HG02678 (cell line): ENCODE data around the gene TMTC2.
"Not testable (repeated sequence)": the region's sequence is repeated elsewhere in the genome, so short reads cannot be mapped to it uniquely, and the experiment has no call there.

Source experiments
- ATAC-seq: cut with Tn5 transposase; IDR thresholded peaks from one replicate; pipeline ENCODE4 v1.9.1; 2021; ENCODE audit warnings: mild to moderate bottlenecking, moderate library complexity; ENCODE audit not compliant: unreplicated experiment

TMTC2 gene

DNA sequence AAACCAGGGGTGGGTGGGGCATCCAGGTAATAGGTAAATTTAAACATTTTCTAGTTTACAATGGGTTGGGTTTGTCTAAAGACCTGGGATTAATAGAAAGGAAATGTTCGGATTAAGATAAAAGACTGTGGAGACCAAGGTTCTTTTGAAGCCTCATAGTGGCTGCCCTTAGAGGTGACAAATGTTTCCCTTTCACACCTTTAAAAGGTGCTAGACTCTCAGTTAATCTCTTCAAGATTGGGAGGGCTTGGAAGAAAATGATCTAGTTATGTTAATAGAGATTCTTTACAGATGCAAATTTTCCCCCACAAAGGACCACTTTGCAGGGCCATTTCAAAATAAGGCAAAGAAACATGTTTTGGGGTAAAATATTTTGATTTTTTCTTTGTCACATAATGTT lies 39.0 kb downstream of the TMTC2 start:
- no peak for ATAC-seq

DNA sequence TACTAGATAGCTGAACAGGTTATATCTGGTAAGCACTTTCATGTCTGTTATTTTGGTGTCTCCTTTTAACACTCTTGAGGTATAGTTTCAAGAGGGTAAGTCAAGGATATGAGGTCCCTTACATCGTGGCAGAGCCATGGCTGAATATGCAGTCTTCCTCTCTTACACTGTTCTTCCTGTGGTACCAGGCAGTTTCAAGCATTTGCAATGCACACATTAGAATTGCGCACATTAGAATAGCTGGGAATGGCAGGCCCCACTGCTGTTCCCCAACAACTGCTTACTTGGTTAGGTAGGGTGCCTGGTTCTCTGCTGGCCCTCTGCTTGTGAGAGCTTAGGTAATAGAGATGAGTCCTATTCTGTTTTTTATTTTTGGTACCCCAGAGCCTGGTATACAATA lies 41.2 kb downstream of the TMTC2 start:
- no peak for ATAC-seq

DNA sequence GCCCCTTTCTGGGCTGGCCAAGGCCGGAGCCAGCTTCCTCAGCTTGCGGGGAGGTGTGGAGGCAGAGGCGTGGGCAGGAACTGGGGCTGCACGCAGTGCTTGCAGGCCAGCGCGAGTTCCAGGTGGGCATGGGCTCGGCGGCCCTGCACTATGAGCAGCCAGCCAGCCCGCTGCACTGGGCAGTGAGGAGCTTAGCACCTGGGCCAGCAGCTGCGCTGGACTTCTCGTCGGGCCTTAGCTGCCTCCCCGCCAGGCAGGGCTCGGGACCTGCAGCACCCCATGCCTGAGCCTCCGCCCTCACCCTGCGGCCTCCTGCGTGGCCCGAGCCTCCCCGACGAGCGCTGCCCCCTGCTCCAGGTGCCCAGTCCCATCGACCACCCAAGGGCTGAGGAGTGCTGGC lies 42.0 kb downstream of the TMTC2 start:
- no peak for ATAC-seq

DNA sequence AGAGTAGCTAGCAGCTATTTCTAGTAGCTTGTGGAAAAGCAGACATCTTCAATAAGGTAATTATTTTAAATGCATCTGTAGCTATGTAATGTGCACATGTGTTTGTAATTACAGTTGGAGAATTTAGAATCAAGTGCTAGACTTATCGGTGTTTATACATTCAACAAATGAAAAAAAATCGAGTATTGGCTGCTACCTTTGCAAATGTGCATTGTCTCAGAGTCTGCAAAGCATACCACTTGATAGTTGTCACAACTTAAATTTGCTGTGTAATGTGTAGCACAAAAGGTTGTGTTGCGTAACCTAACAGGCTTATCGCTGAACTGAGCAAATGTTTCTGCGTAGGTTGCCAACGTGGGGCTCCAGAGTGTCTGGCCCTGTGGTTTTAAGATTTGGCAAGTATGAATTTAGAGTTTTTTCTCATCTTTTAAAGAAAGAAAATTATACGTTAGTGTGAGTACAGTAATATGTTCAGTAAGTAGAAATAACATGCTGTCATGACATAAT lies 44.3 kb downstream of the TMTC2 start:
- no peak for ATAC-seq

DNA sequence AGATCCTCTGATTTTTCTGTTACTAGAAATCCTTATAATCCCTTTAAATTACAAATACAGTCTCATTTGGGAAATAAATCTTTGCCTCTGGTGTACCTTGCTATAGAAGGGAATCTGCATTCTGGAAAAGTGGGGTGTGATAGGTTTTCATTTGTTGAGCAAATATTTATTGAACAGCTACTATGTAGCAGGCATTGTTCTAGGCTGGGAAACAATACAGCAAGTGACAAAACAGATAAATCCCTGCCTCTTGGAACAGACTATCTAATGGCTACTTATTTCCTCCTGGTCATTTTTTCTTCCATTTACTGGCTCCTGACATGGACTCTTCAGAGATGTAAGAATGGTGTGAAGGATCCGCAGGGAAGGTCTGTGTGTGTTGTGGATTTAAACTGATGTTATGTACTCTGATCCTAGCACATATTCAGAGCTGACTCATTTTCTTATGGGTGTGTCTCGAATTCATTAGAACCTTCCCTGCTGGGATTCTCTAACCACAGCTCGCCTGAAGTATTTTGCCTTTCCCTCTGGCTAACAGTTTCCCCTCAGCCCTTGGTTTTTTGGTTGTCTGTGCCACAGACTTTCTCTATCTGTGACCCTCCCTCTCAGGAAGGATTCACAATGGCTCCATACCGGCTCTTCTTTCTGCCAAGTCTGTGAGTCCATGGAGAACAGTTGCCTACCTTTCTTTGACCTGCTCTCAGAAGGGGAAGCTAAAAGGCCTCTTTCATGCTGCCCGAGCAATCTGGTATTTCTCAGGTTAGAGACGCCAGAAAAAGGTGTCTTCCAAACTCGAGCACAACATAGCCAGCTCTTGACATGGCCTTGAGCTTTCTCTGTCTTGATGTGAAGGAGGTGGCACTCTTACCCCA lies 53.7 kb downstream of the TMTC2 start:
- no peak for ATAC-seq

DNA sequence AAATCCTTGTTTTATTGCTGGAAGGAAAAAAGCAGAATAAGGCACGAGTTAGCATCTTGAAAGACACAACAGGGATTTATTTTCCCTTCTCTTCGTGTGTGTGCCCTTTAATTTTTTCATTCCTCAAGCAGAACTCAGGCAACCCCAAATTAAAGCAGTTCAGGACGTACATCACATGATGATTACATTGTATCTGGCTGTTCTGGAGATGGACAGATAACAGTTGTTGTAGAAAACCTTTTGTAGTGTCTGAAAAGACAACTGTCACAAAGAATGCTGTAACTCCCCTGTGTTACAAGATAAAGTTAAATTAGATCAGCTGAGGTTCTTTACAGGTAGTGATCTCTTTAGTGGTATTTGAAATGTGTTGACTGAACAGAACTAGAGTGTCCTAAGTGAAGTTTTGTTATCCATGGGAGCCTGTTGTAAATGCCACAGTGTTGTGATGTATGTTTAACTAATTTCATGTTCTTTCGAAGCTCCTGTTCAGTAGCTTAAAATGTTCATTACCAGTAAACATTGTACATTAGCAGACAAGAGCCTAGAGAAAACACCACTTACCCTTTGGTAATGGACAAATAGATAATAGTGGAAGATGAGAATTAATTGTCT lies 58.5 kb downstream of the TMTC2 start:
- no peak for ATAC-seq

DNA sequence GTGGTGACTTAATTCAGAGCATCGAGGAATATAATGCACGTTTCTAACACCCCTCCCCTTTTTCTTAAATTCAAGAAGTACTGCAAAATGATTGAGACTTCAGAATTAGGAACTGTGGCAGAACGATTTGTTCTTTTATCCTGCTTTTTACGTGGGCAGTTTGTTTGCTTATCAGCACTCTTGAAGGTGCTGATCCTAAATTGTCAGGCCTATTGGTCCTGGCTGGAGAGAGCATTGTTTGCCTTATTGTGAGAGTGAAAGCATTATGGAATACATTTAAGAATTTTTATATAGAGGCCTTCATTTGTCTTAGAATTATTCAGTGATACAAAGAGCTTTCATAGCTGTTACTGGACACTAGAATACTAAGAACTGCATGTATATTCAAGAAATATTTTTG lies 59.1 kb downstream of the TMTC2 start:
- no peak for ATAC-seq

DNA sequence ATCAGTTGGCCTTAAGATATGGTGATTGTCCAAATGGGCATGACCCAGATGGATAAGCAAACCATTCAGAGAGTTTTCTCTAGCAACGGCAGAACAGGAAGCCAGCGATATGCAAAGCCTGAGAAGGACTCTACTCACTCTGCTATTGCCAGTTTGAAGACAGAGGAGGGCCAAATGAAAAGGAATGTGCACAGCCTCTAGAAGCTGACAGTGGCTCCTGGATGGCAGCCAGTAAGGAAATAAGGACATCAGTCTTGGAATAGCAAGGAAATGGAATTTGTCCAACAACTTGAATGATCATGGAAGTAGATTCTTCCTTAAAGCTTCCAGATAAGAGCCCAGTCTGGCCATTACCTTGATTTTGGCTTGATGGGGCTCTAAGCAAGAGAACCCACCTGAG lies 60.0 kb downstream of the TMTC2 start:
- no peak for ATAC-seq

DNA sequence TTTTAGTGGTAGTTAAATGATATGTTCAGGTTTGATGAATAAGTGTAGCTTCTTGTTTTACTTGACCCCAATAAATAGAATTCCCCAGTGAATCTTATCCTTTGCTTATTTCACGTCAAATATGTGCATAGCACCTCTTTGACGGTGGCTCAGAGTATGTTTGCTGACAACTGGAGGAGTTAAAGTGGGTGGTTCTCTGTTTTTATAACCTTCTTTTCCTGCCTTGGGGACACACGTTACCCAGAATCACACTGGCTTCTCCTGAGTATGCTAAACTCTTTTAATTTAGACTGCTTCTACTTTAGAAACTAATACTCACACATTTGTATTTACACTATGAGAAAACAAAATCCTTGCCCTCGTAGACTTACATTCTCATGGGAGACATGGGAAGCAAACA lies 62.3 kb downstream of the TMTC2 start:
- no peak for ATAC-seq

DNA sequence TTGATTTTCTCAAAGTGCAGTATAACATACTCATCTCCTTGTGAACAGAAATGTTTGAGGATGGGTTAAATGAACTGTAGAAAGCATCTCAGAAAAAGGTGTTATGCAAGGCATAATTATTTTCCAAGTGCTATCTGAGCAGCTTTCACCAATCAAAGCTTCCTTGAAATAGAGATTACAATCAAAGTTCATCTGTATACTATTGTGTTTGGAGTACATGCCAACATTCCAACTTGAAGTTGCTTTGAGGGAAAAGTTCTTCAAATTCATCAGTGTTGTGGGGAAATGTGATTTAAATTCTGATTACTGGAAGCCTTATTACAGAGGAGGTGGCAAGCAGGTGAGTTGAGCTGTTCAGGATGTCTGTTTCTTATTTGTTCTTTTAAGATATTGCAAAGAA lies 68.2 kb downstream of the TMTC2 start:
- ATAC-seq = no peak

DNA sequence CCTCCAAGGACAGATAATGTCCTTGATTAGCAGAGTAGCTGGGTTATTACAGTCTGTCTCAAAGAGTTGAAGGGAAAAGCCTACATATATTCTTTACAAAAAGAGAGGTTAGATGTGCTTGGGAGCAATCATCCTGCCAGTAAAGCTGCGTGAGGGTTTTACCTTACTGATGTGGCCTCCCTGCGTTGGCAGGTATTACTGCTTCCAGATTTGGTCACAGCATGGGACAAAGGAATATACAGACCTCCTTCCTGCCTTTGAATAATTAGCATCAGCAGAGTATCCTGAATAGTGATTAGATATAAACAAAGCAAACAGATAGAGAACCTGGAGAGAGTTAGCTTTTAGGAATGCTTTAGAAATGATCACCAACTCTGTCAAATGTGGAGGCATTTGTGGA lies 69.6 kb downstream of the TMTC2 start:
- ATAC-seq = no peak

DNA sequence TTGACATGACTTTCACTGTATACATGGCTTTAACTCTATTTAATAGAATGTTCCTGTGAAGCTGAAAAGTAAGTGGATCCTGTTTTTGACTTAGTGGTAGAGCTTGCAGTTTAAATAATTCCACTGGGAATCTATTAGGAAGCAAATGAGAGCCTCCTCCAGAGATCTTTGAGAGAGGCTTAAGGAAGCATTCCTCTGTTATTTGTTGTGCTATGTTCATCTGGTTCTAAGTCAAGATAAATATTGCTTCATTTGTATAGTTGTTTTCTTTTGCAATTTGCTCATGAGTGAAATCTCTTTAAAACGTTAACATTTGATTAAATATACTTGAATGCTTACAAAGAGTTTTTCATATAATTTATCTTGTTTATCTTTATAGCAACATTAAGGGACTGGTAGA lies 70.4 kb downstream of the TMTC2 start:
- no peak for ATAC-seq

DNA sequence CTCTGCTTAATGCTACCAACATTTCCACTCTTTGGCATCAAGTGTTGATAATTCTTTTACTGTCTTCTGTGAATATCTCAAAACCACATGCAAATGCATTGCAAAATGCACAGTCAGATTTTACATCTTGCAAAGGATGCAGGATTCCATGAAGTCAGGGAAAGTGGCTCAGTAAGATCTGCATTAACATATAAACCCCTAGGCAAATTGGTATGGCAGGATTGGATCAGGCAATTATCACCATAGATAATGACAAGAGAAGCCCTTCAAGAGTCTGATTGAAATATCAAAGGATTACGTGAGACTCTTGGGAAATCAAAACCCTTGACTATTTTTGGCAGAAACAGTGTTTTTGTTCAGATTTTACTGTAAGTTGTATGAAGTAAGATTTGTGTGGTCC lies 71.0 kb downstream of the TMTC2 start:
- ATAC-seq = no peak

DNA sequence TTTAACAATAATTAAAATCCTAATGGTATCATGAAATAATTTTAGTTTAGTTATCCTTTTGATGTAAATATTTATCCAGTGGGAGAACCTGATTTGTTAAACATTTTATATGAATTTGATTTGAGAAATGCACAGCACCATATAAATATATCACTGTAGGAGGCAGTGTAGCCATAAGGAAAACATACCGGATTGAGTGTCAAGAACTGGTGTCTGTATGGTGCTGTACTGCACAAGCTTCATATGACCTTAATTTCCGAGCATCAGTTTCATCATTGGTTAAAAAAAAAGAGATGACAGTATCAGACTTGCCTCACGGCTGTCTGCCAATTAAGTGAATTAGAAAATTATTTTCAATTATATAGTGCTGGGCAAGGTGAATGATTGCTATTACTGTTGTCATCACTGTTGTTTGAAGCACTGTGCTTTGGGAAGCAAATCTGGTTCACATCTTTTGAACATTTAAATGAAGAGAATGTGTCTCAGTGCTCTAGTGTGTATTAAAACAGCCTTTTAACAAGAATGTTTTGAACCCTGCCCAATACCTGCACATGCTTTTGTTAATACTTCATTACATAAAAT lies 72.1 kb downstream of the TMTC2 start:
- ATAC-seq = no peak

DNA sequence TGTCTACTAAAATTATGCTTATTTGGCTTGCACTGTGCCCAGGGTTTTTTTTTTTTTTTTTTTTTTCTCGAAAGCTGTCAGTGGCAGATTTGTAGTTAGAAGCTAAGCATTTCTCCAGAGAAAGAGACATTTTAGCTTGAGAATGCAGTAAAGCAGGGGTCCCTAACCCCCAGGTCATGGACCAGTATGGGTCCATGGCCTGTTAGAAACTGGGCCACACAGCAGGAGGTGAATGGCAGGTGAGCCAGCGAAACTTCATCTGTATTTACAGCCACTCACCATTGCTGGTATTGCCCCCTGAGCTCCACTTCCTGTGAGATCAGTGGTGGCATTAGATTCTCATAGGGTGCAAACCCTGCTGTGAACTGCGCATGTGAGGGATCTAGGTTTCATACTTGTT lies 73.7 kb downstream of the TMTC2 start:
- ATAC-seq = no peak

DNA sequence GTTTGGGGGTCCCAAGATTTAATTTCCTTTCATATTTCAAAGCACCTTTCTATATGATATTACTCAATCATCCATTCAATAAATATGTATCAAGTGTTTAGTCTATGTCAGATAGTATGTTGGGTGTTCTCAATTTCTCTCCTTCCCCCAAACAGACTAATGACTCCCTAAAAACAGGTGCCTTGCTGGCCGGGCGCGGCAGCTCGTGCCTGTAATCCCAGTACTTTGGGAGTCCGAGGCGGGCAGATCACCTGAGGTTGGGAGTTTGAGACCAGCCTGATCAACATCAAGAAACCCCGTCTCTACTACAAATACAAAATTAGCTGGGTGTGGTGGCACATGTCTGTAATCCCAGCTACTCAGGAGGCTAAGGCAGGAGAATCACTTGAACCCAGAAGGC lies 78.5 kb downstream of the TMTC2 start:
- not testable (repeated sequence) for ATAC-seq

DNA sequence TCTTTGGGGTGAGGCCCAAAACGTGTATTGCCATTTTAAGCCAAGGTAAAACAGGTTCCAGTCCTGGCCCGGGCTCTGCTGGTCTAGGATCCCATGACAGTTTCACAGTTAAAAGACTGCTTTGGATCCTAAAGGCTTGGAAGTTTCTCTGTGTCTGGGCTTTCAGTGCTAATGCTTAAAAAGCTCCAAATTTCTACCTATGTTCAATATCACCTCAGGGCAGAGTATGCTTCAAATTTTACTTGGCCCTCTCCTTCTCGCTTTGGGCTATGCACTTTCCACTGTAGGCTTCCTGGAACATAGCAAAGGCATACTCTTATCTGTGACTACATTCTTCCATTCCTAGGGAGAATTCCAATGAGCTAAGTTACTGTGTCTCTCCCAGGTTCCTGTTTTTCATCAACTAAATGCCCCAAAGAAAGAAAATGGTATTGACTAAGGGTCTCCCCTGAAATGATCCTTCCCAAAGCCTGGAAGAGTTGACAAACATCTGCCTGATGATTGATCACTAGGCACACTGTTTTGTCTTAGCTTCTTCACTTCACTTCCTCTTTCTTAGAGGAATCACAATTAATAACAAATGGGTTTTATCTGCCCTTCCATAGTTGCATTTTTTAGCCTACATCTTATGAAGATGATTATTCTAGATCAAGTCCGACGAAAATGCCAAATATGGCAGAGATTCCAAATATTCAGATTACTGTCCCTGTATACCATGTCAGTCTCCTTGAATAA lies 79.4 kb downstream of the TMTC2 start:
- ATAC-seq = no peak

DNA sequence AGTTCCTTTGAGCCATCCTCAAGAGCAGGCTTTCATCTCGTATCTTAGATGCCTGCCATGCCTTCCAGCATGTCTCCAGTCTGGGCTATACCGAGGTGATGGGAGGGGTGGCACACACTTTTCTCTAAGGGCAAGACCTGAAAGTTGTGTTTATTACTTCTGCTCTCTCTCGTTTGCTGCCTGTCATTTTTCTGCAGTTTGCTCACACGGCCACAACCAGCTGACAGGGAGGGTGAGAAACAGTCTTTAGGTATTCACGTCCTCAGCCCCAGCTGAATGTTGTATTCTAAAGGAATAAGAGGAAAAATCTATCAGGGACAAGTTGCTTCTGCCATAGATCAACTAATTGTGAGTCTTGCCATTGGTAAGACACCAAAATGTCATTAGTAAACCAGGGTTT lies 88.0 kb downstream of the TMTC2 start:
- no peak for ATAC-seq

DNA sequence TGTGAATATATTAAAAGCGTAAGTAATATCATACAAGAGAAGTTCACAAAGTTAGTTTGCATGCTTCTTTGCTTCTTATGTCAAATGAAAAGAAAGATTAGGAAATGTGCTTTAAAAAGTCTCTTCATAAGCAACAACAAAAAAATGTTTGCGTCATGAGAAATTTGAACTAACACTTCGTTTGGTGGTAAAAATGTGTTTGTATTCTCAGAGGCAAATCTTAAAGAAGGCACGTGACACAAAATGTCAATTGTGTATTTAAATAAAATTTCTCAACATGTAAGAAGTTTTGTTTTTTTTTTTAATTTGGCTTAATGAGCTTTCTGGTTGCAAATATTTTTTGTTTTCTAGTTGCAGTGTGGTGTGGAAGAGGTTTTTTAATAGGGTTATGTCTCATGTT lies 93.8 kb downstream of the TMTC2 start:
- no peak for ATAC-seq

DNA sequence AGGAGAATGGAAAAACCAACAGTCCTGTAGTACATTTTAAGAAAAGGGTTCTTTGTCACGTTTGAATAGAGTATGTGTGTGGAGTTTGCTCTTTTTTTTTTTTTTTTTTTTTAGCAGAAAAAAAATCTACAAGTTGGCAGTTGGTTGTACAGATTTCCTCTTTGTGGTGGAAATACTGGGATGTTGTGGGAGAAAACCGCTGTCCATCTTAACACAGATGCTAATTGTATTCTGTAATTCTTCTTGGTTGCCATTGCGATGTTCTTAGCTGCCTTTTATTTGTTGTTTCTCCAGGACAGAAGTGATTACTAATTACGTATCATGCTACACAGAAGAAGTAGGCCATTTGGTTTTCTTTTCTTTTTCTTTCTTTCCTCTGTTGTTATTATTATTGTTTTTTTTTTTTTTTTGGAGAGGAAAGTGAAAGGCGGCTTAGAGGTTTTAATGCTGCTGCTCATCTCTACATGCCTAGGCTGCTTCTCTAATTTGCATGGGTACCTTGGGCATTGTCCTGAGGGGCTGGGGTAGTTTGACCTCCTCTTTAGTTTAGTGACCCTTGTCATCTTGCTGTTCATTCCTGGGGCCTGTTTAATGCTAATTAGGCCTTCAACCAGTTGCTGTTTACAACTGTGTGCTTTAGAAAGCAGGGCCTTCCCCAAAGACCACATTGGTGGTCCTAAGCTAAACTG lies 94.7 kb downstream of the TMTC2 start:
- ATAC-seq = no peak

DNA sequence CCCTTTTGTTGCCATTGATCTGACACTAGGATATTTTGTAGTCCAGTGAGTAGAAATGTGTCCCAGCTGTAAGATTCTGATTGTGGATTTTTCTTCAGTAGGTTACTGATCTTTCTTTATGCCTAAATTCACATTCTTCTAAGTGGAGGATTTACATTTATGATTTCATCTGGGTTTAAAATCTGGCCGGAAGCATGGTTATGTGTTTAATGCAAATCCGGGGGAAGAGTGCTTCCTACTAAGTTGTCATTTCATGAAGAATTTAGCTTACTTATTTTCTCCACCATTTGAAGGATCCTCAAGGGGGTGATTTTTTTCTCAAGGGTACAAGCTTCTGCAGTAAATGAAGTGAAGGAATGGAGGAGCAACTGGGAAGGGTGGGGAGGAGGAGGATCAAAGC lies 96.7 kb downstream of the TMTC2 start:
- ATAC-seq = no peak
